ENCODE measurements around the gene YBX2.
"Not testable (repeated sequence)": the region's sequence is repeated elsewhere in the genome, so short reads cannot be mapped to it uniquely, and the experiment has no call there.

The YBX2 gene
- total RNA-seq: 0 to 0.35 (median 0.17) reads per million in 3 donors

DNA sequence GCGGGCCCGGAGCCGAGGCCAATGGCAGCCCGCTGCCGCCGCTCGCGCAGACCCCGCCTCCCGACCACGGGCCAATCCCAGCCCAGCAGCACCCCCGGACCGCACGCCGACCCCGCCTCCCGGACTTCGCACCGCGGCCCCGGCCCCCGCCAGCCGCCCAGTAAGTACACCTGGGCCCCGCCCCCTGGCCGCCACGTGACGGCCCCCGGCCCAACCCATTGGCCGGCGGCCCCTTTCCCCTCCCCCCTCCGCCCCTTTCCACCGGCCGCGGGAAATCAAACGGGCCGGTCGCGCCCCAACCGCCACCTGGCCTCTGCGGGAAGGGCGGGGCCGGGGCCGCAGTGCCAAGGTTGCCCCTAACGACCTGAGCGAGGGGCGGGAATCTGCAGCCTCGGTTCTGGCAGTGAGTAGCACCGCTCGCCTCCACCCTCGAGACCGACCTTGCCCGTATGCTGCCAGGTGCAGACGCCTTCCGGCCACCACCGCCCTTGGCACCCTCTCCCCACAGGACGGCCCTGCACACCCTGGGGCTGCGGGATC lies at the start of gene YBX2:
Gene YBX2 (minus strand): TSS at position 26 of the 540 bp plus-strand sequence. CDS start 139 bp downstream, outside the sequence.
- H3K4me1 ChIP-seq (ENCODE audit: control insufficient read depth, insufficient read depth, low read length, poor library complexity, severe bottlenecking): peaks cover 23% of the 10 kb centered on the region

DNA sequence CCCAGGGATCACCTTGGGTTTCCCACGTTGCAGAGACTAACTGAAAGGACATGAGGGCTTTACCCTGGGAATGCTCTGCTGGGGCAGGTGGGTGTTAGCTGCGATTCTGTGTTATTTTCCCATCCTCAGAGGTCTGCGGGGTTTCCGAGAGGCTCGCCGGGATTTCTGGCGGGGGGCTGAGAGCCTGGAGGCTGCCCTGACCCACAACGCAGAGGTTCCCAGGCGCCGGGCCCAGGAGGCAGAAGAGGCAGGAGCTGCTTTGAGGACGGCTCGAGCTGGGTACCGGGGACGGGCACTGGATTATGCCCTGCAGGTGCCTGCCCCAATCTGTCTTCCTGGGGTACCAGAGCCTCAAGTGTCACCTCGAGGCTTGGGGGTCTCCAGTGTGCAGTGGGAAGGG lies 48.8 kb upstream of the YBX2 start:
- H3K4me3 ChIP-seq (ENCODE audit: insufficient read depth, low read depth, low read length, poor library complexity, severe bottlenecking): no peak overlapping the region
- no peaks in the 10 kb centered on the region for H3K9me3 ChIP-seq (ENCODE audit: control insufficient read depth, low read length)
- no peak overlapping the region for H3K27ac ChIP-seq (ENCODE audit: insufficient read depth, low read length, poor library complexity, severe bottlenecking)
- peaks cover 11% of the 10 kb centered on the region for H3K4me1 ChIP-seq (ENCODE audit: control insufficient read depth, insufficient read depth, low read length, poor library complexity, severe bottlenecking)
- no peaks in the 10 kb centered on the region for H3K27me3 ChIP-seq (replicated peaks; ENCODE audit: control insufficient read depth, insufficient read depth, low read length, poor library complexity, severe bottlenecking)
- H3K36me3 ChIP-seq (ENCODE audit: control insufficient read depth, insufficient read depth, low read length): peaks cover 89% of the 10 kb centered on the region
- no peak for DNase-seq

More for the DNA sequence above, at the start of gene YBX2:
- H3K27ac ChIP-seq (ENCODE audit: insufficient read depth, low read length, poor library complexity, severe bottlenecking): no peak within 1 kb of the TSS
- DNase-seq: peak; percentile 63 to 72 (median 64)
- H3K36me3 ChIP-seq (ENCODE audit: control insufficient read depth, insufficient read depth, low read length): no peaks in the 10 kb centered on the region
- no peaks in the 10 kb centered on the region for H3K9me3 ChIP-seq (ENCODE audit: control insufficient read depth, low read length)
- peak within 1 kb of the TSS; percentile 51 for H3K4me3 ChIP-seq (ENCODE audit: insufficient read depth, low read depth, low read length, poor library complexity, severe bottlenecking)
- H3K27me3 ChIP-seq (replicated peaks; ENCODE audit: control insufficient read depth, insufficient read depth, low read length, poor library complexity, severe bottlenecking): no peaks in the 10 kb centered on the region

DNA sequence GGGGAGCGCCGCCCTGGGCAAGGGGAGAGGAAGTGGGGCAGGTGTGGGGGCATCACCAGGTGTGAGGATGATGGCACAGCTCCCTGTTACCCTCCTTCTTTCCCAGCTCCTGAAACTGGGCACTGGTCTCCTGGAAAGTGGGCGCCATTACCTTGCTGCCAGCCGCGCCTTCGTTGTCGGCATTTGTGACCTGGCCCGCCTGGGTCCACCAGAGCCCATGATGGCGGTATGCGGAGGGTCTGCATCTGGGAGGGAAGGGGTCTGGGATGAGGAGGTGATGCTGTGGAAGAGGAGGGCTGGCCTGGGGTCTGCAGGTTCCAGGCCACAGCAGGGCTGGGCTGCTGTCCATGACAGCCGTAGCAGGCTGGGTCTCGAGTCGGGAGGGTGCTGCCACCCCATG lies 47.4 kb upstream of the YBX2 start:
- no peak for DNase-seq
- H3K27ac ChIP-seq (ENCODE audit: insufficient read depth, low read length, poor library complexity, severe bottlenecking): no peak overlapping the region
- no peaks in the 10 kb centered on the region for H3K9me3 ChIP-seq (ENCODE audit: control insufficient read depth, low read length)
- H3K27me3 ChIP-seq (replicated peaks; ENCODE audit: control insufficient read depth, insufficient read depth, low read length, poor library complexity, severe bottlenecking): no peaks in the 10 kb centered on the region
- no peak overlapping the region for H3K4me3 ChIP-seq (ENCODE audit: insufficient read depth, low read depth, low read length, poor library complexity, severe bottlenecking)
- H3K36me3 ChIP-seq (ENCODE audit: control insufficient read depth, insufficient read depth, low read length): peaks cover 75% of the 10 kb centered on the region
- H3K4me1 ChIP-seq (ENCODE audit: control insufficient read depth, insufficient read depth, low read length, poor library complexity, severe bottlenecking): peaks cover 21% of the 10 kb centered on the region

DNA sequence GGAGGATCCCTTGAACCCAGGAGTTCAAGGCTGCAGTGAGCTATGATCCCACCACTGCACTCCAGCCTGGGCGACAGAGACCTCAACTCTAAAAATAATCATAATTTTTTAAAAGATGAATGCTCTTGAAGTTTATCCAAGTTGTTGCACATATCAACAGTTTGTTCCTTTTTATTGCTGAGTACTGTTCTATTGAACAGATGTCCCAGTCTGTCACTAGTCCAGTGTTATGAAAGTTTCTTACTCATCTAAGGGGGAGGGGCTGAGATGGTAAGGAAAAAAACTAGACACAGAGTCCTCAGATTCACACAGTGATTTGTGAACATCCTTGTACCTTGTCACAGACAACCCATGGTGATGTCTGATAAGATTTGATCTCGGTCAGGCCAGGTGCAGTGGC lies 45.7 kb upstream of the YBX2 start:
- no peak for DNase-seq
- Histone ChIP-seq H3K4me3 (ENCODE audit: insufficient read depth, low read depth, low read length, poor library complexity, severe bottlenecking) (no peak overlapping the region), H3K9me3 (ENCODE audit: control insufficient read depth, low read length) (no peaks in the 10 kb centered on the region), H3K4me1 (ENCODE audit: control insufficient read depth, insufficient read depth, low read length, poor library complexity, severe bottlenecking) (peaks cover 32% of the 10 kb centered on the region), H3K27me3 (replicated peaks; ENCODE audit: control insufficient read depth, insufficient read depth, low read length, poor library complexity, severe bottlenecking) (no peaks in the 10 kb centered on the region), H3K27ac (ENCODE audit: insufficient read depth, low read length, poor library complexity, severe bottlenecking) (peak overlapping the region; percentile 18), H3K36me3 (ENCODE audit: control insufficient read depth, insufficient read depth, low read length) (peaks cover 59% of the 10 kb centered on the region)

DNA sequence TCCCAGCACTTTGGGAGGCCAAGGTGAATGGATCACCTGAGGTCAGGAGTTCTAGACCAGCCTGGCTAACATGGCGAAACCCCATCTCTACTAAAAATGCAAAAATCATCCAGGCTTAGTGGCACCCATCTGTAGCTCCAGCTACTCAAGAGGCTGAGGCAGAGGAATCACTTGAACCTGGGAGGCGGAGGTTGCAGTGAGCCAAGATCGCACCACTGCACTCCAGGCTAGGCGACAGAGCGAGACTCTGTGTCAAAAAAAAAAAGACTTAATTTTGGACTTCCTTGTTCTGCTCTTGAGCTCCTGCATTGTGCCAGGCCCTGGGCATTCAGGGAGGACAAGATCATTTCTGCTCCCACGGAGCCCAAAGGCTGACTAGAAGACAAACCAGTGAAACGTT lies 43.2 kb upstream of the YBX2 start:
- peak overlapping the region; percentile 71 for H3K27ac ChIP-seq (ENCODE audit: insufficient read depth, low read length, poor library complexity, severe bottlenecking)

DNA sequence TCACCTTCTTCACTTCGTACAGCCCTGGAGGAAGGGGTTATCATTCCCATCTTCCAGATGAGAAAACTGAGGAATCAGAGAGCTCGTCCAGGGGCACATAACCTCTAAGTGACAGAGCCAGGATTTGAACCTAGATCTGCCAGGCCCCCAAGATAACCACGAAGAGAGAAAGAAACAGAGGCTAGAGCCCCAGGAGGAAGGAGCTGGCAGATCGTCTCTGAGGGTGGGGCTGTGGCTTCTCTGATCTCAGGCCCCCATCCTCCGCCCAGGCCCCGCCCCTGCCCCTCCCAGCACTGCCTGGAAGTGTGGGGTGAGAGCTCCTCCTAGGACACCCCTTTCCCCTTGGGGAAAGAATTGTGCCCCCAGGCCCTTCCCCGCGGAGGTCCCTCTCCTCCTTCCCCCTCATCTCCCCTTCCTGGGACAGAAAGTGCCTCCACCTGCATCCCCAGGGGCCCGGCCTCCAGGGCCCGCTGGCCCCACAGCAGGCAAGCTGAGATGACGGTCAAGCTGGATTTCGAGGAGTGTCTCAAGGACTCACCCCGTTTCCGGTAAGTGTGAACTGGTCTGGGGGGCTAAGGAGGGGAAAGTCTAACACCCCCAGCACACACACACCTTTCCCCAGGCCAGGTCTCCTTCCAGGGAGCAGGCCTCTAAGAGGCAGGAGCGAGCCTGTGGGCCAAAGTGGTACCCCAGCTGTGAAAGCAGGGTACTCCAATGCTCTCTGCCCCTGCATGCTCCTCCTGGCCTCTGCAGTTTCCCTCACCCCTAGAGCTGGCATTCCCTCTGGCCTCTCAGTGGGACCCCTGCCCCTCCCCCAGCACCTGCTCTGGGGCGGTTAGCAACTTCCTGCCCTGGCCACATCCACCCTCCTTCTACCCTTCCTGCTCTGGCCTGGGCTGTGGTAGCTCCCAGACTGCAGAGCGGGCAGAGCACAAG lies 42.1 kb upstream of the YBX2 start, which contains the start of gene ACAP1:
Gene ACAP1 (plus strand): TSS at position 290 of the 936 bp plus-strand sequence. CDS start 206 bp downstream, at position 496.
- DNase-seq: peak; percentile 68 to 78 (median 77)
- peak within 1 kb of the TSS; percentile 71 for H3K27ac ChIP-seq (ENCODE audit: insufficient read depth, low read length, poor library complexity, severe bottlenecking)
- H3K9me3 ChIP-seq (ENCODE audit: control insufficient read depth, low read length): no peaks in the 10 kb centered on the region
- H3K4me3 ChIP-seq (ENCODE audit: insufficient read depth, low read depth, low read length, poor library complexity, severe bottlenecking): peak within 1 kb of the TSS; percentile 75
- peaks cover 22% of the 10 kb centered on the region for H3K36me3 ChIP-seq (ENCODE audit: control insufficient read depth, insufficient read depth, low read length)
- H3K27me3 ChIP-seq (replicated peaks; ENCODE audit: control insufficient read depth, insufficient read depth, low read length, poor library complexity, severe bottlenecking): no peaks in the 10 kb centered on the region
- H3K4me1 ChIP-seq (ENCODE audit: control insufficient read depth, insufficient read depth, low read length, poor library complexity, severe bottlenecking): peaks cover 58% of the 10 kb centered on the region

More for the DNA sequence above, 43.2 kb upstream of the YBX2 start:
- H3K27me3 ChIP-seq (replicated peaks; ENCODE audit: control insufficient read depth, insufficient read depth, low read length, poor library complexity, severe bottlenecking); DNase-seq; H3K9me3 ChIP-seq (ENCODE audit: control insufficient read depth, low read length): not testable (repeated sequence)
- Histone ChIP-seq H3K36me3 (ENCODE audit: control insufficient read depth, insufficient read depth, low read length) (peaks cover 33% of the 10 kb centered on the region), H3K4me3 (ENCODE audit: insufficient read depth, low read depth, low read length, poor library complexity, severe bottlenecking) (peak overlapping the region; percentile 75), H3K4me1 (ENCODE audit: control insufficient read depth, insufficient read depth, low read length, poor library complexity, severe bottlenecking) (peaks cover 49% of the 10 kb centered on the region)

DNA sequence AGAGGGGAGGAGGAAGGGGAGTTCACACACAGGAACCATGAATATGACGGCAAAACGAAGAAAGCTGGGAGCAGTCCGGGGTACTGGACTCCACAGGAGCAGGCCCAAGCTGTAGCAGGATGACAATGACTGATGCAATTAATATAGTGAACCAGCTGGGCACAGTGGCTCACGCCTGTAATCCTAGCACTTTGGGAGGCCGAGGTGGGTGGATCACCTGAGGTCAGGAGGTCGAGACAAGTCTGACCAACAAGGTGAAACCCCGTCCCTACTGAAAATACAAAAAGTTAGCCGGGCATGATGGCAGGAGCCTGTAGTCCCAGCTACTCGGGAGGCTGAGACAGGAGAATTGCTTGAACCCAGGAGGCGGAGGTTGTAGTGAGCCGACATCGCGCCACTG lies 41.3 kb upstream of the YBX2 start:
- Histone ChIP-seq H3K27ac (ENCODE audit: insufficient read depth, low read length, poor library complexity, severe bottlenecking) (peak overlapping the region; percentile 71), H3K4me3 (ENCODE audit: insufficient read depth, low read depth, low read length, poor library complexity, severe bottlenecking) (peak overlapping the region; percentile 75), H3K36me3 (ENCODE audit: control insufficient read depth, insufficient read depth, low read length) (peaks cover 15% of the 10 kb centered on the region), H3K4me1 (ENCODE audit: control insufficient read depth, insufficient read depth, low read length, poor library complexity, severe bottlenecking) (peaks cover 59% of the 10 kb centered on the region)
- not testable (repeated sequence) for DNase-seq; H3K27me3 ChIP-seq (replicated peaks; ENCODE audit: control insufficient read depth, insufficient read depth, low read length, poor library complexity, severe bottlenecking); H3K9me3 ChIP-seq (ENCODE audit: control insufficient read depth, low read length)

DNA sequence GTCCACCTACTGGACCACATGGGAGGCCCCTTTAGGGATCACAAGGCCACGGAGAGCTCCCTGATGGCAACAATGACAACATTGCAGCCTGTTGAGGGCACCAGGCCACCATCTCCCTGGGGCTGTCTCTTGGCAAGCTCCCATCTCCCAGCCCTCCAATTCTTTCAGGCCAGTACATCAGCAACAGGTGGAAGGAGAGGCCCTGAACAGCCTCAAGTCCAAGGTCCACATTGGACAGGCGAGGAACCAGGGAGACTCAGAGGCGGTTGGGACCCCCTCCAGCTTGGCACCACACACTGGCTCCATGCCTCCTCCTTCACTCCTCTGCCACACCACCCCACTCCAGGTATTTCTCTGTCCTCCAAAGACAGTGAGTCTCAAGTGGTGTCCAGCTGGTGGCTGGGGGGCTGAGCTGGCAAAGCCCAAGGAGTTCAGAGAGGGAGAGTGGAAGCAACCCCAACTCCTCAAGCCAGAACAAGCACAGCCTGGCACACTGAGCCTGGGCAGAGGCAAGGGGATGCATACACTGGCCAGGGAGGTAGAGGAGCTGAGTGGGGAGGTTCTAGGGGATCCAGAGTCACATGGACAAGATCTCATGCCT lies 40.6 kb upstream of the YBX2 start:
- peaks cover 65% of the 10 kb centered on the region for H3K4me1 ChIP-seq (ENCODE audit: control insufficient read depth, insufficient read depth, low read length, poor library complexity, severe bottlenecking)
- peaks cover 9% of the 10 kb centered on the region for H3K36me3 ChIP-seq (ENCODE audit: control insufficient read depth, insufficient read depth, low read length)
- H3K27me3 ChIP-seq (replicated peaks; ENCODE audit: control insufficient read depth, insufficient read depth, low read length, poor library complexity, severe bottlenecking): no peaks in the 10 kb centered on the region
- DNase-seq: no peak
- H3K27ac ChIP-seq (ENCODE audit: insufficient read depth, low read length, poor library complexity, severe bottlenecking): peak overlapping the region; percentile 38
- H3K4me3 ChIP-seq (ENCODE audit: insufficient read depth, low read depth, low read length, poor library complexity, severe bottlenecking): no peak overlapping the region
- no peaks in the 10 kb centered on the region for H3K9me3 ChIP-seq (ENCODE audit: control insufficient read depth, low read length)

DNA sequence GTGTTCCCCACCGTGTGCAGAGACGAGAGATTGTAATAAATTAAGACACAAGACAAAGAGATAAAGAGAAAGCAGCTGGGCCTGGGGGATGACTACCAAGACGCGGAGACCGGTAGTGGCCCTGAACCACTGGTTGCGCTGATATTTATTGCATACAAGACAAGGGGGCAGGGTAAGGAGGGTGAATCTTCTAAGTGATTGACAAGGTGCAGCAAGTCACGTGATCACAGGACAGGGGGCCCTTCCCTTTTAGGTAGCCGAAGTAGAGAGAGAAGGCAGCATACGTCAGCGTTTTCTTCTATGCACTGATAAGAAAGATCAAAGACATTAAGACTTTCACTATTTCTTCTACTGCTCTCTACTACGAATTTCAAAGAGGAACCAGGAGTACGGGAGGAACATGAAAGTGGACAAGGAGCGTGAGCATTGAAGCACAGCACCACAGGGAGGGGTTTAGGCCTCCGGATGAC lies 38.2 kb upstream of the YBX2 start:
- H3K4me3 ChIP-seq (ENCODE audit: insufficient read depth, low read depth, low read length, poor library complexity, severe bottlenecking): peak overlapping the region; percentile 15
- peaks cover 51% of the 10 kb centered on the region for H3K4me1 ChIP-seq (ENCODE audit: control insufficient read depth, insufficient read depth, low read length, poor library complexity, severe bottlenecking)
- H3K27me3 ChIP-seq (replicated peaks; ENCODE audit: control insufficient read depth, insufficient read depth, low read length, poor library complexity, severe bottlenecking); H3K9me3 ChIP-seq (ENCODE audit: control insufficient read depth, low read length); H3K36me3 ChIP-seq (ENCODE audit: control insufficient read depth, insufficient read depth, low read length): not testable (repeated sequence)
- peak overlapping the region; percentile 9 for H3K27ac ChIP-seq (ENCODE audit: insufficient read depth, low read length, poor library complexity, severe bottlenecking)
- DNase-seq: peak in 1 of 3 donors; percentile 60

Data from effector memory CD4-positive, alpha-beta T cell (primary cell).